HUES48 (cell line): Measurements from ENCODE around the gene SLC16A1.
"Not testable (repeated sequence)": the region's sequence is repeated elsewhere in the genome, so short reads cannot be mapped to it uniquely, and the experiment has no call there.

ENCODE experiments used
- H3K27ac ChIP-seq: one replicate; pipeline ENCODE4 v1.7.0; 2013; ENCODE audit warnings: low read depth, low read length, inconsistent platforms
- H3K27me3 ChIP-seq: 2 replicates; pipeline ENCODE4 v1.6.1; 2013; ENCODE audit warnings: mild to moderate bottlenecking, low read length; ENCODE audit not compliant: control insufficient read depth, insufficient read depth
- H3K36me3 ChIP-seq: 2 replicates; pipeline ENCODE4 v1.6.1; 2013; ENCODE audit warnings: low read length; ENCODE audit not compliant: control insufficient read depth, insufficient read depth
- H3K4me1 ChIP-seq: 2 replicates; pipeline ENCODE4 v1.6.1; 2013; ENCODE audit warnings: mild to moderate bottlenecking, low read length; ENCODE audit not compliant: control insufficient read depth, insufficient read depth
- H3K4me3 ChIP-seq: 2 replicates; pipeline ENCODE4 v1.5.1; 2013; ENCODE audit warnings: mild to moderate bottlenecking, low read depth, low read length
- H3K9ac ChIP-seq: 2 replicates; pipeline ENCODE4 v1.6.1; 2013; ENCODE audit warnings: mild to moderate bottlenecking, low read depth, low read length, moderate library complexity
- H3K9me3 ChIP-seq: 2 replicates; pipeline ENCODE4 v1.6.1; 2013; ENCODE audit warnings: low read length; ENCODE audit not compliant: control insufficient read depth, insufficient read depth

SLC16A1 gene, protein sequence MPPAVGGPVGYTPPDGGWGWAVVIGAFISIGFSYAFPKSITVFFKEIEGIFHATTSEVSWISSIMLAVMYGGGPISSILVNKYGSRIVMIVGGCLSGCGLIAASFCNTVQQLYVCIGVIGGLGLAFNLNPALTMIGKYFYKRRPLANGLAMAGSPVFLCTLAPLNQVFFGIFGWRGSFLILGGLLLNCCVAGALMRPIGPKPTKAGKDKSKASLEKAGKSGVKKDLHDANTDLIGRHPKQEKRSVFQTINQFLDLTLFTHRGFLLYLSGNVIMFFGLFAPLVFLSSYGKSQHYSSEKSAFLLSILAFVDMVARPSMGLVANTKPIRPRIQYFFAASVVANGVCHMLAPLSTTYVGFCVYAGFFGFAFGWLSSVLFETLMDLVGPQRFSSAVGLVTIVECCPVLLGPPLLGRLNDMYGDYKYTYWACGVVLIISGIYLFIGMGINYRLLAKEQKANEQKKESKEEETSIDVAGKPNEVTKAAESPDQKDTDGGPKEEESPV

DNA sequence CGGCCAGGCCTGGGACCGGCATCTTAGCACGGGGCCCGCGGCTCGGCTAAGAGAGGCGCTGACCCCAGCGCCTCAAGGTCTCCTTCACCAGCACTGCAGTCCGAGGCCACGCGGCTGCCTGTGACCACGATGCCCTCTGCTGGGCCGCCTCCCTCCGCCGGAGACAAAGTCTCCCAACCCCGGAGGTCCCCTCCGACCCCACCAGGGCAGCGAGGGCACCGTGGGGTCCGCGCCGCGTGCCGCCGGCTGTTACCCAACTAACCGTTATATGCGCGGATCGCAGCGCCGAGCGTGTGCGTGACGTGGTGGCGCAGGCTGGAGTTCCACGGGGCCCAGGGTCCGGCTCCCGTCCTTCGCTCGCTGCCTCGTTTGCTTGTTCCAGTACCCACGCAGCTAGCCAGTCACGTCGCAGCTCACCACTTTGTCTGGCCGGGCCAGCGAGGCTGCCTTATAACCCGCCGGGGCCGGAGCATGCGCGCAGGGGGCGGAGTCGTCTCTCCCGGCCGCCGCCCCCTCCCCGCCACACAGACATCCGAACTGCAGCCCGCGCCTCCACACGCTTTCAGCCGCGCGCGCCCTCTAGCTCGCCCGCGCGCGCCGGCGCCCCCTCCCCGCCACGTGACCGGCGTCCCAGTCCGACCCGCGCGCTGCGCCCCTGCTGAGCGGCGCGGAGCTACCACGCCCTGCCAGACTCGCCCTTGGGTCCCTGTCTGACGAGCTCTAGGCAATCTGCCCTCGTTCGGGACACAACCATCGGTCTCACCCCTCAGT is at the start of gene SLC16A1:
SLC16A1 (minus strand) TSS at position 424 of the 771 bp plus-strand sequence. CDS start 26,888 bp downstream, outside the sequence.
- peak within 1 kb of the TSS; percentile 99 for H3K4me3 ChIP-seq
- peaks cover 36% of the 10 kb centered on the region for H3K4me1 ChIP-seq
- no peaks in the 10 kb centered on the region for H3K9me3 ChIP-seq
- H3K36me3 ChIP-seq = peaks cover 45% of the 10 kb centered on the region
- H3K9ac ChIP-seq = peak within 1 kb of the TSS; percentile 93
- no peaks in the 10 kb centered on the region for H3K27me3 ChIP-seq
- peak within 1 kb of the TSS; percentile 95 for H3K27ac ChIP-seq

- Histone ChIP-seq H3K9me3 (no peaks in the 10 kb centered on the region), H3K27me3 (no peaks in the 10 kb centered on the region), H3K4me3 (no peak overlapping the region), H3K27ac (no peak overlapping the region), H3K36me3 (peaks cover 7% of the 10 kb centered on the region), H3K4me1 (peaks cover 2% of the 10 kb centered on the region; the same call in 1 of the 2 replicates), H3K9ac (no peak overlapping the region)
Observed at GRCh38 chr1:113003751-113004690, 48.0 kb upstream of the SLC16A1 start.

GRCh38 chr1:113002297-113002696 is 46.3 kb upstream of the SLC16A1 start:
- H3K4me1 ChIP-seq = peaks cover 7% of the 10 kb centered on the region; the same call in 1 of the 2 replicates
- H3K4me3 ChIP-seq = no peak overlapping the region
- H3K9ac ChIP-seq = no peak overlapping the region
- no peaks in the 10 kb centered on the region for H3K27me3 ChIP-seq
- no peaks in the 10 kb centered on the region for H3K9me3 ChIP-seq
- H3K27ac ChIP-seq = no peak overlapping the region
- peaks cover 7% of the 10 kb centered on the region for H3K36me3 ChIP-seq

- Histone ChIP-seq H3K27me3 (no peaks in the 10 kb centered on the region), H3K36me3 (peaks cover 12% of the 10 kb centered on the region), H3K4me3 (no peak overlapping the region), H3K4me1 (peaks cover 7% of the 10 kb centered on the region; the same call in 1 of the 2 replicates), H3K9me3 (no peaks in the 10 kb centered on the region), H3K27ac (peak overlapping the region; percentile 39), H3K9ac (no peak overlapping the region)
Observed at GRCh38 chr1:112998592-112999235, 42.7 kb upstream of the SLC16A1 start.

DNA sequence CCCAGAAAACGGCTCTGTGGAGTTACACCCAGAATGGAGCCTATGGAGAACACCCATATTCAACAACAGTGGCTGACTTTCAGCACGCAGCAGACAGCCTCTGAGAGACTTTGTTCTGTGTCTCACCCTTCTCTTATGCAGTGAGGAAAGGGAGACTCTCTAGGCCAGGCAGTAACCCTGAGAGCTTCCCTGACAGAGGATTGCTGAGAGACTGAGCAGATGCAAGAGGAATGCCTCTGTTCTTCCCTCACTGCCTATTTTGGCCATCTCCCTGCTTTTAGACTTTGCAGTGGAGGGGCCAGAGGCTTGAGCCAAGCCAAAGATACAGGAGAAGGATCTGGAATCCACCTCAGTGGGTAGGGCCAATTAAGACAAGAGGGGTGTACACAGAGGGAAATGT is 41.8 kb upstream of the SLC16A1 start:
- H3K9me3 ChIP-seq = no peaks in the 10 kb centered on the region
- H3K27ac ChIP-seq = no peak overlapping the region
- no peaks in the 10 kb centered on the region for H3K27me3 ChIP-seq
- H3K36me3 ChIP-seq = peaks cover 12% of the 10 kb centered on the region
- H3K4me3 ChIP-seq = no peak overlapping the region
- H3K9ac ChIP-seq = no peak overlapping the region
- peaks cover 9% of the 10 kb centered on the region; the same call in 1 of the 2 replicates for H3K4me1 ChIP-seq

DNA sequence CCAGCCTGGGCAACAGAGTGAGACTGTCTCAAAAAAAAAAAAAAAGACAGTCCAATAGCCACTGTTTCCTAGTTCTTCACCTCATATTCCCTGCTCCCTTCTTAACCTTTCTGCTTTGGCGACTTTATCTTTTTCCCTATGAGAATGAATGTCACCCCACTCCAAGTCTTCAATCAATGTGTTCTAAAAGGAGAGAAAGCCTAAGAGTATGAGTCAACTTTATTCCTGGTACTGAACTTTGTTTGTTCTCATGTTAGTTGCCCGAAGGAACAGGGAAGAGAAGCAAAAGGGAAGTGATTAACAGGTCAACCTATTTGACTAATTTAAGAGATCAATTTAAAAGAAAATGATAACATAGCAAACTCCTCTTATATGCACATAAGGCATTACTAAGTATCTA is 39.9 kb upstream of the SLC16A1 start:
- Histone ChIP-seq H3K27me3 (no peaks in the 10 kb centered on the region), H3K9me3 (no peaks in the 10 kb centered on the region), H3K4me3 (no peak overlapping the region), H3K9ac (no peak overlapping the region), H3K4me1 (peaks cover 11% of the 10 kb centered on the region; the same call in 1 of the 2 replicates), H3K36me3 (peaks cover 12% of the 10 kb centered on the region), H3K27ac (no peak overlapping the region)

DNA sequence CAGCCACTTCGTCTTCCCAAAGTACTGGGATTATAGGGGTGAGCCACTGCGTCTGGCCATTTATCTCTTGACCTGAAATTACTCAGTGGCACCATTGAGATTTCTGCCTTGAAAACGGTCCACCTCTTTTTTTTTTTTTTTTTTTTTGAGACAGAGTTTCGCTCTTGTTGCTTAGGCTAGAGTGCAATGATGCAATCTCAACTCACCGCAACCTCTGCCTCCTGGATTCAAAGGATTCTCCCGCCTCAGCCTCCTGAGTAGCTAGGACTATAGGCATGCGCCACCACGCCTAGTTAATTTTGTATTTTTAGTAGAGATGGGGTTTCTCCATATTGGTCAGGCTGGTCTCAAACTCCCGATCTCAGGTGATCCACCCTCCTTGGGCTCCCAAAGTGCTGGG is 39.0 kb upstream of the SLC16A1 start:
- H3K27me3 ChIP-seq = not testable (repeated sequence)

DNA sequence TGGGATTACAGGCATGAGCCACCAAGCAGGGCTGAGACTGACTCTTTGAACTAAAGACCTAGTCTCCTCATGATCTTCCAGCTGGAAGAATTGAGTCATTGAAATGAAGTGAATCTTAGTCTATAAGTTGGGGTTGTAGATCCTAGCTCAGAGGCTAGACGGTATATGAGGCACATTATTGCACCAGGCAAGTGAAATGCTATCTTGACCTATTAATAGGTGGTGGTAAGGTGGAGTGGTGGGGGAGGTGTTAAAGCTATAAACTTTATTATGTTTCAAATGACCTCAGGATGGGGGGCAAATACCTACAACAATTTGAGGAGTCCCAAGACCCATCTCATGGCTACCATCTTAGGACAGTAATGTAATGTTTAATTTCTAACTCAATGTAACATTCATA is 36.8 kb upstream of the SLC16A1 start:
- H3K9me3 ChIP-seq = no peaks in the 10 kb centered on the region
- H3K9ac ChIP-seq = no peak overlapping the region
- H3K36me3 ChIP-seq = peaks cover 5% of the 10 kb centered on the region; the same call in 1 of the 2 replicates
- H3K4me1 ChIP-seq = 0 out of 2 replicates have a peak, but pooled peaks cover 4% of the 10 kb centered on the region
- H3K27ac ChIP-seq = no peak overlapping the region
- no peak overlapping the region for H3K4me3 ChIP-seq
- no peaks in the 10 kb centered on the region for H3K27me3 ChIP-seq

More for the DNA sequence above, 39.0 kb upstream of the SLC16A1 start:
- not testable (repeated sequence) for H3K9ac ChIP-seq, H3K9me3 ChIP-seq, H3K4me3 ChIP-seq, H3K27ac ChIP-seq
- H3K36me3 ChIP-seq = peaks cover 11% of the 10 kb centered on the region
- peaks cover 11% of the 10 kb centered on the region; the same call in 1 of the 2 replicates for H3K4me1 ChIP-seq

DNA sequence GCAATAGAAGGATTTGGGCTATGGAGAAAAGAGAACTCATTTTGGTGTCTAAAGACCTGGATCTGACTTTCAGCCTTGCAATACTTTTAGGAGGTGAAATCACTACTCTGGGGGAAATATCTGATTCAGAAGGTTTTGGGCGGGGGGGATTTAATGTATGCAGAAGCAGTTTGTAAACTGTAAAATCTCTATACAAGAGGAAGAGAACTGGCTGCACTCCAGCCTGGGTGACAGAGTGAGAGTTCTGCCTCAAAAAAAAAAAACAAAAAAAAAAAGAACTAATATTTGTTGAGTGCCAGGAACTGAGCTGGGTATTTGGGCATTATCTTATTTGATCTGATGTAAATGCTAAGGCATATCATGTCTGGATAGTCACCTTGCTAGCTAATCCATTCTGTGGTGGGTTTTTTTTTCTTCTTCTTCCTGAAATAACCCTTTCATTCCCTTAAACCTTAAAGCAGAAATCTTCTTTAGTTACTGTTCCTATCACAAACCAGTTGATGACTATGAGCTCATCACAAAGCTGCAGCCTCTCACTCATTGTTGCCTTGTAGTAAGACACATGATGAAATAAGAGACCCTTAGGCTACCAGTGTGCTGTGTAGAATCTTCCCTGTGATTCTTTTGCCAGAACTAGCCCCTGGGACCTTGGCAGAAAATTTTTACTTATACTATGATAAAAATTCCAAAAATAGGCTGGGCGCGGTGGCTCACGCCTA is 35.6 kb upstream of the SLC16A1 start:
- H3K27me3 ChIP-seq = no peaks in the 10 kb centered on the region
- H3K36me3 ChIP-seq = peaks cover 5% of the 10 kb centered on the region; the same call in 1 of the 2 replicates
- 0 out of 2 replicates have a peak, but pooled peaks cover 4% of the 10 kb centered on the region for H3K4me1 ChIP-seq
- no peak overlapping the region for H3K4me3 ChIP-seq
- H3K9ac ChIP-seq = no peak overlapping the region
- no peaks in the 10 kb centered on the region for H3K9me3 ChIP-seq
- no peak overlapping the region for H3K27ac ChIP-seq
